ENCODE results near the gene PLPP2.

- TF ChIP-seq, protein P1, sequence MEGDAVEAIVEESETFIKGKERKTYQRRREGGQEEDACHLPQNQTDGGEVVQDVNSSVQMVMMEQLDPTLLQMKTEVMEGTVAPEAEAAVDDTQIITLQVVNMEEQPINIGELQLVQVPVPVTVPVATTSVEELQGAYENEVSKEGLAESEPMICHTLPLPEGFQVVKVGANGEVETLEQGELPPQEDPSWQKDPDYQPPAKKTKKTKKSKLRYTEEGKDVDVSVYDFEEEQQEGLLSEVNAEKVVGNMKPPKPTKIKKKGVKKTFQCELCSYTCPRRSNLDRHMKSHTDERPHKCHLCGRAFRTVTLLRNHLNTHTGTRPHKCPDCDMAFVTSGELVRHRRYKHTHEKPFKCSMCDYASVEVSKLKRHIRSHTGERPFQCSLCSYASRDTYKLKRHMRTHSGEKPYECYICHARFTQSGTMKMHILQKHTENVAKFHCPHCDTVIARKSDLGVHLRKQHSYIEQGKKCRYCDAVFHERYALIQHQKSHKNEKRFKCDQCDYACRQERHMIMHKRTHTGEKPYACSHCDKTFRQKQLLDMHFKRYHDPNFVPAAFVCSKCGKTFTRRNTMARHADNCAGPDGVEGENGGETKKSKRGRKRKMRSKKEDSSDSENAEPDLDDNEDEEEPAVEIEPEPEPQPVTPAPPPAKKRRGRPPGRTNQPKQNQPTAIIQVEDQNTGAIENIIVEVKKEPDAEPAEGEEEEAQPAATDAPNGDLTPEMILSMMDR (conservative IDR thresholded peaks at IDR 0.05; ENCODE audit: low read length) = no peak
- TF ChIP-seq EZH2phosphoT487 (IDR thresholded peaks at IDR 0.05; ENCODE audit: borderline replicate concordance, low read depth, low read length) = no peak
Observed at GRCh38 chr19:305240-306150, 14.3 kb upstream of the PLPP2 start.

Data from OCI-LY7 (cell line).